Measurements from ENCODE around the gene NAA20.

The NAA20 gene

DNA sequence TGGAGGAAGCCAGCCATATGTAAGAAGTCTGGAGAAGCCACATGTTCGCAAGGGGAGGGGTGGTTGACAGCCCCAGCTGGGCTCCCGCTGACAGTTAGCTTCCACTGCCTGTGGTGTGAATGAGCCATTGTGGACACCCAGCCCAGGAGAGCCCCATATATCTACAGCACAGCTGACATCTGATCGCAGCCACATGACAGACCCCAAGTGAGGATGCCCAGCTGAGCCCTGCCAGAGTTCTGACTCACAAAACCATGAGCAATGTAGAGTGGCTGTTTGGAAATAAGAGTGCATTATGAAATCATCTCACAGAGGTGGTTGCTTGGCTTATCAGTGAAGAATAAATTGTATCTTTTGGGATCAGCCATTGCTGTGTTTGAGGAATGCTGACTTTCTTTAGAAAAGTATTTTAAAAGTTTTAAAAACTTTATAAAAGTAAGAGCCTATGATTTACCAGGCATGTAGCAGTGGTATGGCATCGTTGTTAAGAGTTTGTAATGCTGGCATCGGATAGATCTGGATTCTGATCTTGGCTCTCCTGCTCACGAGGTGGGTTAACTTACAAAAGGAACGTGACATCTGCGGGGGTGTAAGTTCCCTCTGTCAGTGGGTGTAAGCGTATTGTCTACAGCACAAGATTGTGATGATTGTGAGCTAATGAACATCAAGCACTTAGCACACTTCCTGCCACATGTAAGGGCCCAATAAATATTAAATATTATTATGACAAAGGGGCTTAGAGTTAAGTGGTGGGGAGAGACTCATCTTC lies 59.3 kb downstream of the NAA20 start:
- DNase-seq = no peak

DNA sequence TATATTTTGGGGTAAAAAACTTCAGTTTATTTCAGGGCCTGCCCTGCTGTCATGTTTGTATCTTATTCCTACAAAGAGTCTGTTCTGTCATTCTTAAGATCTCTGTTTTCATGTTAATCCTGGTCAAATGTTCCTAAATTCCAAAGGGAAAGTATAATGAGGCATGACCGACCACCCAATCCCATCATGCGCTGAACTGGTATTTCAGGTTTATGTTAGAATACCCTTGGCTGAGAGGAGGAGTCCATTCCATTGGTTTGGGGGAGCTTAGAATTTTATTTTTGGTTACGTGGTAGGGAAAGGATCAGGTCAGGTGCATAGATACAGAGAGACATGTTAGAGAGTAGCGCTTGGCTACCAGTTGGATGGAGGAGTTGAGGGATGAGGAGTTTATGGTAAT lies 60.9 kb downstream of the NAA20 start:
- DNase-seq = no peak

DNA sequence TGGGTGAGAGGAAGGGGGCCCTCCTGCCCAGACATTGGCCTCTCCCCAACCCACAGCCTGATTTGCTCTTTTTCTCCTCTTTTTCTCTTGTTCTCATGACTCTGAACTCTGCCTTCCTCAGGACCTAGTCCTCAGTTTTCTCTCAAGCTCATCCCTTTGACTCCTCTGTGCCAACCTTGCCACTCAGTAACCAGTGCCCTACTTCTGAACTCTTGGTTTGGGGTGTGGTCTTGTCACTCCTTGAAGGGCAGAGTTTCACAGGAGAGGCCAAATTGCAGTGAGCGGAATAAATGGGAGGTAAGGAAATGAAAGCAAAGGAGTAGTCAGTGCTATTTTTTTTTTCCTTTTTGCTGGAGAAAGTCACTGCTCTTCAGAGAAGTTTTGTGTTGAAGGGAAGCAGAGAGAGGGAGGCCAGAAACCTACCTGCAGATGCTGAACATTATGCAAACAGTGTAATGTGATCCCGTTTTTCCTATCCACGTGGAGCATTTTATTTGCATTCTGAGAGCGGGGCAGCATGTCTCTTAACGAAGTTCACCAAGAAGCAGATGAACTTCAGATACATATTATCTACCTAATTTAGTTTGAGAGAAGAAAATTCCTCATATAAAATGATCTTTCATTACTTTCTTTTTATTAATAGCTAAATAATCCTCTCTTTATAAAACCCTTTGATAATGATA lies 62.1 kb downstream of the NAA20 start:
- DNase-seq = no peak

Data from NCI-H446 (cell line).